ENCODE results near the gene RHCE. TPM values are rescaled to one million over a fixed set of nuclear protein-coding genes. Genes with fewer than 3 reads are reported as not detected.
"Not testable (repeated sequence)": the region's sequence is repeated elsewhere in the genome, so short reads cannot be mapped to it uniquely, and the experiment has no call there.

RHCE gene
- polyA plus RNA-seq, 3 donors = 0.47 TPM; not detected in 2

GRCh38 chr1:25425098-25426085, 4.8 kb upstream of the RHCE start:
- Histone ChIP-seq H3K36me3 (replicated peaks in 1 of 2; ENCODE audit: control insufficient read depth in 1 of 2, insufficient read depth in 2 of 2, low read length in 2 of 2) (no peaks in the 10 kb centered on the region), H3K27ac (ENCODE audit: low read depth in 1 of 2, low read length in 2 of 2) (no peak overlapping the region), H3K4me2 (replicated peaks; ENCODE audit: extremely low read depth, low read length, poor library complexity, severe bottlenecking) (no peak overlapping the region), H2AFZ (ENCODE audit: insufficient read depth, low read depth, low read length, poor library complexity, severe bottlenecking) (no peak overlapping the region), H4K20me1 (ENCODE audit: insufficient read depth, low read length) (no peaks in the 10 kb centered on the region), H3K27me3 (ENCODE audit: control insufficient read depth in 2 of 2, insufficient read depth in 2 of 2, low read length in 2 of 2) (no peaks in the 10 kb centered on the region), H3K9me3 (replicated peaks in 1 of 2; ENCODE audit: control insufficient read depth in 1 of 2, insufficient read depth in 1 of 2, low read length in 2 of 2) (no peaks in the 10 kb centered on the region), H3K79me2 (ENCODE audit: insufficient read depth, low read length) (no peaks in the 10 kb centered on the region), H3K4me3 (replicated peaks in 1 of 3; ENCODE audit: low read depth in 2 of 3, low read length in 3 of 3) (no peak overlapping the region), H3K4me1 (ENCODE audit: control insufficient read depth in 1 of 2, insufficient read depth in 2 of 2, low read length in 2 of 2) (peaks cover 2 to 6% of the 10 kb centered on the region in 2 donors), H3K9ac (ENCODE audit: insufficient read depth, low read length, poor library complexity, severe bottlenecking) (no peak overlapping the region)
- intact Hi-C loops (cut with micrococcal nuclease) = no loop called here
- Mint-ChIP-seq H3K27ac (no peak overlapping the region), H3K27me3 (ENCODE audit: low read depth in 3 of 3) (peaks cover 3 to 8% (median 8%) of the 10 kb centered on the region in 3 donors), H3K9me3 (no peaks in the 10 kb centered on the region), H3K4me1 (peaks cover 8% of the 10 kb centered on the region), H3K4me3 (no peak overlapping the region), H3K36me3 (no peaks in the 10 kb centered on the region)
- 92% methylated on average over 13 of the region's 16 CpGs for WGBS (ENCODE audit: insufficient coverage)
- TF ChIP-seq, protein P1, sequence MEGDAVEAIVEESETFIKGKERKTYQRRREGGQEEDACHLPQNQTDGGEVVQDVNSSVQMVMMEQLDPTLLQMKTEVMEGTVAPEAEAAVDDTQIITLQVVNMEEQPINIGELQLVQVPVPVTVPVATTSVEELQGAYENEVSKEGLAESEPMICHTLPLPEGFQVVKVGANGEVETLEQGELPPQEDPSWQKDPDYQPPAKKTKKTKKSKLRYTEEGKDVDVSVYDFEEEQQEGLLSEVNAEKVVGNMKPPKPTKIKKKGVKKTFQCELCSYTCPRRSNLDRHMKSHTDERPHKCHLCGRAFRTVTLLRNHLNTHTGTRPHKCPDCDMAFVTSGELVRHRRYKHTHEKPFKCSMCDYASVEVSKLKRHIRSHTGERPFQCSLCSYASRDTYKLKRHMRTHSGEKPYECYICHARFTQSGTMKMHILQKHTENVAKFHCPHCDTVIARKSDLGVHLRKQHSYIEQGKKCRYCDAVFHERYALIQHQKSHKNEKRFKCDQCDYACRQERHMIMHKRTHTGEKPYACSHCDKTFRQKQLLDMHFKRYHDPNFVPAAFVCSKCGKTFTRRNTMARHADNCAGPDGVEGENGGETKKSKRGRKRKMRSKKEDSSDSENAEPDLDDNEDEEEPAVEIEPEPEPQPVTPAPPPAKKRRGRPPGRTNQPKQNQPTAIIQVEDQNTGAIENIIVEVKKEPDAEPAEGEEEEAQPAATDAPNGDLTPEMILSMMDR (IDR thresholded peaks at IDR 0.05) = no peak
- DNase-seq = no peak

- H3K4me2 ChIP-seq (replicated peaks; ENCODE audit: extremely low read depth, low read length, poor library complexity, severe bottlenecking); DNase-seq; H3K4me3 ChIP-seq (replicated peaks in 1 of 3; ENCODE audit: low read depth in 2 of 3, low read length in 3 of 3); H3K9ac ChIP-seq (ENCODE audit: insufficient read depth, low read length, poor library complexity, severe bottlenecking); H3K4me3 Mint-ChIP-seq; H3K9me3 ChIP-seq (replicated peaks in 1 of 2; ENCODE audit: control insufficient read depth in 1 of 2, insufficient read depth in 1 of 2, low read length in 2 of 2); H3K36me3 Mint-ChIP-seq; H3K27me3 ChIP-seq (ENCODE audit: control insufficient read depth in 2 of 2, insufficient read depth in 2 of 2, low read length in 2 of 2); H3K79me2 ChIP-seq (ENCODE audit: insufficient read depth, low read length); H2AFZ ChIP-seq (ENCODE audit: insufficient read depth, low read depth, low read length, poor library complexity, severe bottlenecking); H3K27ac ChIP-seq (ENCODE audit: low read depth in 1 of 2, low read length in 2 of 2); H3K27me3 Mint-ChIP-seq (ENCODE audit: low read depth in 3 of 3); H4K20me1 ChIP-seq (ENCODE audit: insufficient read depth, low read length); H3K9me3 Mint-ChIP-seq; H3K36me3 ChIP-seq (replicated peaks in 1 of 2; ENCODE audit: control insufficient read depth in 1 of 2, insufficient read depth in 2 of 2, low read length in 2 of 2); H3K4me1 ChIP-seq (ENCODE audit: control insufficient read depth in 1 of 2, insufficient read depth in 2 of 2, low read length in 2 of 2); H3K4me1 Mint-ChIP-seq; intact Hi-C loops (cut with micrococcal nuclease): not testable (repeated sequence)
- peak overlapping the region in 1 of 7 donors; percentile 33 for H3K27ac Mint-ChIP-seq
- 80% methylated on average over 1 of the region's 6 CpGs for WGBS (ENCODE audit: insufficient coverage)
These were observed 2.6 kb upstream of the RHCE start for GRCh38 chr1:25423206-25423605.

GRCh38 chr1:25419339-25419738, 1.3 kb downstream of the RHCE start:
- H3K36me3 ChIP-seq (replicated peaks in 1 of 2; ENCODE audit: control insufficient read depth in 1 of 2, insufficient read depth in 2 of 2, low read length in 2 of 2); H3K27me3 ChIP-seq (ENCODE audit: control insufficient read depth in 2 of 2, insufficient read depth in 2 of 2, low read length in 2 of 2); intact Hi-C loops (cut with micrococcal nuclease); H3K9ac ChIP-seq (ENCODE audit: insufficient read depth, low read length, poor library complexity, severe bottlenecking); H3K27ac ChIP-seq (ENCODE audit: low read depth in 1 of 2, low read length in 2 of 2); H3K27me3 Mint-ChIP-seq (ENCODE audit: low read depth in 3 of 3); H3K4me3 ChIP-seq (replicated peaks in 1 of 3; ENCODE audit: low read depth in 2 of 3, low read length in 3 of 3); H3K27ac Mint-ChIP-seq; H4K20me1 ChIP-seq (ENCODE audit: insufficient read depth, low read length); H3K36me3 Mint-ChIP-seq; H3K4me3 Mint-ChIP-seq; H2AFZ ChIP-seq (ENCODE audit: insufficient read depth, low read depth, low read length, poor library complexity, severe bottlenecking); H3K79me2 ChIP-seq (ENCODE audit: insufficient read depth, low read length); H3K9me3 Mint-ChIP-seq; H3K4me1 ChIP-seq (ENCODE audit: control insufficient read depth in 1 of 2, insufficient read depth in 2 of 2, low read length in 2 of 2); DNase-seq; H3K9me3 ChIP-seq (replicated peaks in 1 of 2; ENCODE audit: control insufficient read depth in 1 of 2, insufficient read depth in 1 of 2, low read length in 2 of 2); H3K4me2 ChIP-seq (replicated peaks; ENCODE audit: extremely low read depth, low read length, poor library complexity, severe bottlenecking); H3K4me1 Mint-ChIP-seq: not testable (repeated sequence)
- no CpG with 5 or more reads among the region's 1 CpG for WGBS (ENCODE audit: insufficient coverage)

GRCh38 chr1:25417280-25417679, 3.3 kb downstream of the RHCE start:
- H3K79me2 ChIP-seq (ENCODE audit: insufficient read depth, low read length); H3K9ac ChIP-seq (ENCODE audit: insufficient read depth, low read length, poor library complexity, severe bottlenecking); H3K36me3 ChIP-seq (replicated peaks in 1 of 2; ENCODE audit: control insufficient read depth in 1 of 2, insufficient read depth in 2 of 2, low read length in 2 of 2); H3K4me1 ChIP-seq (ENCODE audit: control insufficient read depth in 1 of 2, insufficient read depth in 2 of 2, low read length in 2 of 2); H3K27me3 Mint-ChIP-seq (ENCODE audit: low read depth in 3 of 3); intact Hi-C loops (cut with micrococcal nuclease); H3K27ac ChIP-seq (ENCODE audit: low read depth in 1 of 2, low read length in 2 of 2); H3K4me2 ChIP-seq (replicated peaks; ENCODE audit: extremely low read depth, low read length, poor library complexity, severe bottlenecking); H4K20me1 ChIP-seq (ENCODE audit: insufficient read depth, low read length); H3K4me3 ChIP-seq (replicated peaks in 1 of 3; ENCODE audit: low read depth in 2 of 3, low read length in 3 of 3); H3K4me1 Mint-ChIP-seq; H3K4me3 Mint-ChIP-seq; H2AFZ ChIP-seq (ENCODE audit: insufficient read depth, low read depth, low read length, poor library complexity, severe bottlenecking); H3K9me3 ChIP-seq (replicated peaks in 1 of 2; ENCODE audit: control insufficient read depth in 1 of 2, insufficient read depth in 1 of 2, low read length in 2 of 2); H3K27ac Mint-ChIP-seq; H3K27me3 ChIP-seq (ENCODE audit: control insufficient read depth in 2 of 2, insufficient read depth in 2 of 2, low read length in 2 of 2); H3K36me3 Mint-ChIP-seq; DNase-seq: not testable (repeated sequence)
- peaks cover 2 to 11% (median 3%) of the 10 kb centered on the region in 7 donors for H3K9me3 Mint-ChIP-seq
- WGBS (ENCODE audit: insufficient coverage) = 100% methylated on average over 1 of the region's 4 CpGs

All from CD14-positive monocyte (primary cell).